ENCODE measurements around the gene CDH18.

CDH18 gene

GRCh38 chr5:20020247-20020646 lies 32.2 kb upstream of the CDH18 start:
- no peak for ATAC-seq
- no peak for TF ChIP-seq ZC3H10 (CRISPR knock-in tag; IDR thresholded peaks at IDR 0.05)
- no peak for TF ChIP-seq ZNF70 (CRISPR knock-in tag; IDR thresholded peaks at IDR 0.05)
- TF ChIP-seq ESRRG (CRISPR knock-in tag; IDR thresholded peaks at IDR 0.05): no peak
- TF ChIP-seq ISL1 (CRISPR knock-in tag; IDR thresholded peaks at IDR 0.05): no peak
- TF ChIP-seq POU6F1 (CRISPR knock-in tag; IDR thresholded peaks at IDR 0.05; ENCODE audit: borderline replicate concordance, low read depth): no peak
- no peak for TF ChIP-seq OSR1 (CRISPR knock-in tag; IDR thresholded peaks at IDR 0.05)
- TF ChIP-seq CSRNP3 (CRISPR knock-in tag; IDR thresholded peaks at IDR 0.05): no peak
- no peak for TF ChIP-seq TSHZ2 (CRISPR knock-in tag; IDR thresholded peaks at IDR 0.05)
- no peak for TF ChIP-seq PATZ1 (CRISPR knock-in tag; IDR thresholded peaks at IDR 0.05; ENCODE audit: borderline replicate concordance)
- TF ChIP-seq TCF4 (CRISPR knock-in tag; IDR thresholded peaks at IDR 0.05; ENCODE audit: borderline replicate concordance): no peak
- no peak for TF ChIP-seq ZNF8 (CRISPR knock-in tag; IDR thresholded peaks at IDR 0.05)
- TF ChIP-seq CSDC2 (CRISPR knock-in tag; IDR thresholded peaks at IDR 0.05): no peak

- no peak for TF ChIP-seq ESRRG (CRISPR knock-in tag; IDR thresholded peaks at IDR 0.05)
- no peak for TF ChIP-seq CSDC2 (CRISPR knock-in tag; IDR thresholded peaks at IDR 0.05)
- TF ChIP-seq ZNF565 (CRISPR knock-in tag; conservative IDR thresholded peaks at IDR 0.05; ENCODE audit: low read depth): no peak
- no peak for TF ChIP-seq TOX (CRISPR knock-in tag; IDR thresholded peaks at IDR 0.05; ENCODE audit: borderline replicate concordance)
- TF ChIP-seq POU6F1 (CRISPR knock-in tag; IDR thresholded peaks at IDR 0.05; ENCODE audit: borderline replicate concordance, low read depth): no peak
- no peak for TF ChIP-seq ISL1 (CRISPR knock-in tag; IDR thresholded peaks at IDR 0.05)
- TF ChIP-seq SNAI2 (CRISPR knock-in tag; IDR thresholded peaks at IDR 0.05): no peak
- TF ChIP-seq ZFP30 (CRISPR knock-in tag; IDR thresholded peaks at IDR 0.05): no peak
- no peak for TF ChIP-seq PATZ1 (CRISPR knock-in tag; IDR thresholded peaks at IDR 0.05; ENCODE audit: borderline replicate concordance)
- no peak for TF ChIP-seq CREB5 (CRISPR knock-in tag; IDR thresholded peaks at IDR 0.05; ENCODE audit: low read depth)
- ATAC-seq: no peak
These were observed 29.0 kb upstream of the CDH18 start for GRCh38 chr5:20017021-20017420.

Data from SK-N-SH treated with all-trans-retinoic acid at 6 μM for 48 hours (cell line).